ENCODE data around the gene NUB1.

NUB1 gene

DNA sequence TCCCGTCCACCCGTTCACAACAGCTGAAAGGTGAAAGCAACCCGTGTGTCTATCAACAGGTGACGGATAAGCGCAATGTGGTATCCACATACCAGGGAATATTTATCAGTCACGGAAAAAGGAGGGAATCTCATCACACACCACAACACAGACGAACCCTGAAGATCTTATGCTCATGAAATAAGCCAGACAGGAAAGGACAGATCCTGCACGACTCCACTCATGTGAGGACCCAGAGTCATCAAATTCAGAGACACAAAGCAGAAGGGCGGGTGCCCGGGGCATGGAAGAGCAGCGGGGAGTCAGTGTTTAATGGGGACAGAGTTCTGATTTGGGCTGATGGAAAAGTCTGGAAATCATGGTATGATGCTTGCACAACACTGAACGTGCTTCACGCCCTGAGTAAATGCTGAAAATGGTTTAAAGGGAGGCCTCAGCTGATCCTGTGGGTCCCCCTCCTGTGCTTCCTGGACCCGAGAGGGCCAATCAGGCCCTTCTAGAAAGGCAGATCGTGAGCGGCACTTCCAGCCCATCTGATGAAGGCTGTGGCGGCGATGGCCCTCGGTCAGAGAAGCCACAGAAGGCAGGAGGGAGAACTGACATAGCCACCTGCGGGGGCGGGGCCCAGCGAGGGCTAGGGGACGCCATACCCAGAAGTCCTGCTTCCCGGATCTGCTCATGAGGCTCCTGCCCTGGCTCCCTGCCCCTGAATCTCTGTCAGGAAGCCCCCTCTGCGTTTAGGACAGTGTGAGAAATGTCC lies 49.2 kb downstream of the NUB1 start:
- Histone ChIP-seq H3K36me3 (no peaks in the 10 kb centered on the region), H3K27me3 (ENCODE audit: insufficient read depth, low read depth, severe bottlenecking) (no peaks in the 10 kb centered on the region), H3K27ac (no peak overlapping the region), H3K4me3 (ENCODE audit: low read depth, low read length) (no peak overlapping the region), H3K9me3 (ENCODE audit: severe bottlenecking) (no peaks in the 10 kb centered on the region)
- TF ChIP-seq, protein P1, sequence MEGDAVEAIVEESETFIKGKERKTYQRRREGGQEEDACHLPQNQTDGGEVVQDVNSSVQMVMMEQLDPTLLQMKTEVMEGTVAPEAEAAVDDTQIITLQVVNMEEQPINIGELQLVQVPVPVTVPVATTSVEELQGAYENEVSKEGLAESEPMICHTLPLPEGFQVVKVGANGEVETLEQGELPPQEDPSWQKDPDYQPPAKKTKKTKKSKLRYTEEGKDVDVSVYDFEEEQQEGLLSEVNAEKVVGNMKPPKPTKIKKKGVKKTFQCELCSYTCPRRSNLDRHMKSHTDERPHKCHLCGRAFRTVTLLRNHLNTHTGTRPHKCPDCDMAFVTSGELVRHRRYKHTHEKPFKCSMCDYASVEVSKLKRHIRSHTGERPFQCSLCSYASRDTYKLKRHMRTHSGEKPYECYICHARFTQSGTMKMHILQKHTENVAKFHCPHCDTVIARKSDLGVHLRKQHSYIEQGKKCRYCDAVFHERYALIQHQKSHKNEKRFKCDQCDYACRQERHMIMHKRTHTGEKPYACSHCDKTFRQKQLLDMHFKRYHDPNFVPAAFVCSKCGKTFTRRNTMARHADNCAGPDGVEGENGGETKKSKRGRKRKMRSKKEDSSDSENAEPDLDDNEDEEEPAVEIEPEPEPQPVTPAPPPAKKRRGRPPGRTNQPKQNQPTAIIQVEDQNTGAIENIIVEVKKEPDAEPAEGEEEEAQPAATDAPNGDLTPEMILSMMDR (IDR thresholded peaks at IDR 0.05; ENCODE audit: low read depth, low read length) = no peak
- no peak for DNase-seq

DNA sequence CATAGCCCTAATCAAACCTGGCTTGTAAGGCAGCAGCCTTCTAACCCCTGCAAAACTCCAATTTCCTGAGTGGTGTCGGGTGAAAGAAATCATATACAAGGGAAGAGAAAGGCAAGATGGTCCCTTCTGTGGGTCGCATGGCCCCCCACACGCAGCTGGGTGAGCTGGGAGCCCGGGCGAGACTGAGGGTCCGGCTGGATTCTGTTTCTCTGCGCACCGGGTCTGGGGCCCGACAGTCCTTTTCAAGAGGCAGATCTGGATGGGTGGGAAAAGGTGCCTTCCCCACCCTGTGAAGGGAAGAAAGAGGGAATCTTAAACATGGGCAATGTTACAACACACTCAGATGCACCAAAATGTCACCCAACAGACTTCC lies 49.7 kb downstream of the NUB1 start:
- Histone ChIP-seq H3K27me3 (ENCODE audit: insufficient read depth, low read depth, severe bottlenecking) (no peaks in the 10 kb centered on the region), H3K4me3 (ENCODE audit: low read depth, low read length) (no peak overlapping the region), H3K27ac (no peak overlapping the region), H3K36me3 (no peaks in the 10 kb centered on the region), H3K9me3 (ENCODE audit: severe bottlenecking) (no peaks in the 10 kb centered on the region)
- DNase-seq = no peak
- TF ChIP-seq, protein P1 (IDR thresholded peaks at IDR 0.05; ENCODE audit: low read depth, low read length) = no peak

DNA sequence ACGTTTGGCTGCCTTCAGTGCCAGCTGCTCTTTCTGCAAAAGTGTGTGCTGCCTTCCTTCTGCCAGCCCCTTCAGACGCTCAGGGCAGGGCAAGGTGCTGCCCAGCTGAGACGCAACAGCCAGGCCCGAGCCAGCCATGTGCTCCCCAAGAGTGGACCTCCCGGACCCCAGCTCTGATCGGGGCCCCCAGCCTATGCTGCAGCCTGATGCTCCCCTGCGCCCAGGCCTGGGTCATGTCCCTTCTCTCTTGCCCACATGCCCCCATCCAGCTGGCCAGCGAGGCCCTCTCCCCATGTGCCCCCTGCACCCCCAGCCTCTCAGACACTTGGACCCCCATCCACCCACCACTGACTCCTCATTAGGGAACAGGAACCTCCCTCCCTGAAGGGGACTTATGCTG lies 50.4 kb downstream of the NUB1 start:
- H3K4me3 ChIP-seq (ENCODE audit: low read depth, low read length) = no peak overlapping the region
- TF ChIP-seq, protein P1 (IDR thresholded peaks at IDR 0.05; ENCODE audit: low read depth, low read length) = no peak
- no peak for DNase-seq
- no peaks in the 10 kb centered on the region for H3K9me3 ChIP-seq (ENCODE audit: severe bottlenecking)
- H3K36me3 ChIP-seq = no peaks in the 10 kb centered on the region
- no peak overlapping the region for H3K27ac ChIP-seq
- H3K27me3 ChIP-seq (ENCODE audit: insufficient read depth, low read depth, severe bottlenecking) = no peaks in the 10 kb centered on the region

DNA sequence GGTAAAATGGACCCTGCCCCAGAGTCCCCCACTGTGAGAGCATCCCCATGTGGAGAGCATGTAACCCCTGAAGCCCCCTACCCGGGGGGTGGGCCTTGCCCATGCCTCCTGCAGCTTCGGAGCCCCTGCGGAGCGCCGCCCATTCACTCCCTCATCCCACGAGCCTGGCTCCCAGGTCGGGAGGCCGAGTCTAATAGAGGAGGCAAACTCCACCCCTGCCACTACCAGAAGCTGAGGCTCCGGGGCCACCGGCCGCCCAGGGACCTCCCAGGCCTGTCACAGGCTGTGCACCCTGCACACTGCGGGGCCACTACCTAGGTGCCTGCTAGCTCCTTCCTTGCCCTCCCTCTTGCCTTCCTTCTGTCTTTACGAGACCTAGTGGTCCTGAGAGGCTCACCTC lies 50.8 kb downstream of the NUB1 start:
- TF ChIP-seq, protein P1 (IDR thresholded peaks at IDR 0.05; ENCODE audit: low read depth, low read length) = no peak
- H3K36me3 ChIP-seq = no peaks in the 10 kb centered on the region
- no peaks in the 10 kb centered on the region for H3K9me3 ChIP-seq (ENCODE audit: severe bottlenecking)
- no peaks in the 10 kb centered on the region for H3K27me3 ChIP-seq (ENCODE audit: insufficient read depth, low read depth, severe bottlenecking)
- no peak for DNase-seq
- no peak overlapping the region for H3K27ac ChIP-seq
- H3K4me3 ChIP-seq (ENCODE audit: low read depth, low read length) = no peak overlapping the region

DNA sequence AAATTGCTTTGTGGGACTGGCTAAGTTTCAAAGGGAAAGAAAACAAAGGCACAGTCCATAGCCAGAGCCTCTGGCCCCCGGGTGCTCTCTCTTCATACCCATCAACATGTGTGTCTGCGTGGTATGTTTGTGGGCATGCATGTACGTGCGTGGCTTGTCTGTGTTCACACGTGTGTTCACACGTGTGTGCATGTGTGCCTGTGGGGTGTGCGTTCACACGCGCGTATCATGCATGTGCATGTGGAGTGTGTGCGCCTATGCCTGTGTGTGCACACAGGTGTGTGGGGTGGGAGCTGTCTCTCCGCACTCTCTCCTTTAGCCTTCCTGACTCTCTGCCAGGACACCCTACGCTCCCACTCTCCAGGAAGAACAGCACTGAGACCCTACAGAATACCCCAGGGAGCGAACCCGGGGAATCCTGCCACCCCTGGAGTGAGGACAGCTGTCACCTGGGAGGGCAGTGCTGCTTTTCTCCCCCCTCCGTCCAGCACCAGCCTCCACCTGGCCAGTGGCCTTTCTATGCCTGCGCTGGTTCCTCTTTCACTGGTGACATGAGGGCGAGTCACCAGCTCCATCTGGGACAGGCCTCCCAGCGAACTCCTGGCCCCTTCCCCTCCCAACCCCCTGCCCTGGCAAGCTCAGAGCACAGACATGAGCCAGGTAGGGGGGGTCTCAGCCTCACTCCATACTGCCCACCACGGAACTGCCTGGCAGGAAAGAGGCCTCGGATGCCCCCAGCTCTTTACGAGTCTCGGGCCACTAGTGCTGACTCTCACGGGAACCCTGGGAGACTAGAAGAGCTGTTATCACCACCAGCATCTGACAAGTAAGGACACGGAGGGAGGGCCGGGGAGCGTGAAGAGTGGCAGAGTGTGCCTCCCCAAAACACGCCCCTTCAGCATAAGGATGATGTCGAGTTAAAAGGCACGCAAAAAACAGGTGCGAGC lies 51.7 kb downstream of the NUB1 start:
- no peak overlapping the region for H3K27ac ChIP-seq
- no peaks in the 10 kb centered on the region for H3K9me3 ChIP-seq (ENCODE audit: severe bottlenecking)
- TF ChIP-seq, protein P1 (IDR thresholded peaks at IDR 0.05; ENCODE audit: low read depth, low read length) = no peak
- no peak overlapping the region for H3K4me3 ChIP-seq (ENCODE audit: low read depth, low read length)
- H3K27me3 ChIP-seq (ENCODE audit: insufficient read depth, low read depth, severe bottlenecking) = no peaks in the 10 kb centered on the region
- no peak for DNase-seq
- no peaks in the 10 kb centered on the region for H3K36me3 ChIP-seq
